ENCODE measurements around the gene RPS3. TPM values are rescaled to one million over a fixed set of nuclear protein-coding genes. Genes with fewer than 3 reads are reported as not detected.
A peak's percentile ranks its signal among the peaks of the same experiment; 100 is the strongest.
"Not testable (repeated sequence)": the region's sequence is repeated elsewhere in the genome, so short reads cannot be mapped to it uniquely, and the experiment has no call there.

RPS3 gene
- total RNA-seq, 5 donors from 2014 or later (not counting 1 experiment from before 2014, with no cell fraction given), result 4,604 to 5,380 (median 4,830) TPM

- DNase-seq (no peak), ATAC-seq (replicated peaks in 1 of 4) (no peak)
- Histone ChIP-seq H3K36me3 (ENCODE audit: control insufficient read depth in 2 of 2, extremely low read depth in 1 of 2, insufficient read depth in 1 of 2, low read length in 1 of 2) (no peaks in the 10 kb centered on the region), H3K4me3 (ENCODE audit: control insufficient read depth in 1 of 2, extremely low read depth in 1 of 2, low read length in 1 of 2) (no peak overlapping the region), H3K27me3 (replicated peaks in 1 of 2; ENCODE audit: control insufficient read depth in 2 of 2, extremely low read depth in 1 of 2, insufficient read depth in 2 of 2, low read length in 1 of 2) (peaks cover 0 to 4% of the 10 kb centered on the region in 2 experiments), H3K4me1 (ENCODE audit: control insufficient read depth in 1 of 2, extremely low read depth in 1 of 2, insufficient read depth in 2 of 2, low read length in 2 of 2) (no peaks in the 10 kb centered on the region), H3K9me3 (no peaks in the 10 kb centered on the region), H3K27ac (ENCODE audit: low read length) (no peak overlapping the region)
- Mint-ChIP-seq H3K4me1 (peaks cover 0 to 6% (median 3%) of the 10 kb centered on the region in 3 donors), H3K27me3 (no peaks in the 10 kb centered on the region), H3K27ac (no peak overlapping the region), H3K36me3 (no peaks in the 10 kb centered on the region), H3K9me3 (no peaks in the 10 kb centered on the region), H3K4me3 (no peak overlapping the region)
- WGBS (ENCODE audit: insufficient coverage), result 93% methylated on average over 9 of the region's 9 CpGs
- ChIA-PET CTCF (no interaction called here), POLR2A (interaction anchor here in 1 of 2 donors (0.6 kb wide), 1 partner anchor 453 kb away, joined by 3 read pairs; no protein-coding TSS in a partner anchor)
Observed at GRCh38 chr11:75376175-75376574, 23.1 kb upstream of the RPS3 start.

GRCh38 chr11:75378776-75379175 lies 20.5 kb upstream of the RPS3 start:
- 96% methylated on average over 7 of the region's 17 CpGs for WGBS (ENCODE audit: insufficient coverage)
- H3K9me3 ChIP-seq; H3K36me3 ChIP-seq (ENCODE audit: control insufficient read depth in 2 of 2, extremely low read depth in 1 of 2, insufficient read depth in 1 of 2, low read length in 1 of 2); POLR2A ChIA-PET; H3K9me3 Mint-ChIP-seq; CTCF ChIA-PET; H3K27me3 ChIP-seq (replicated peaks in 1 of 2; ENCODE audit: control insufficient read depth in 2 of 2, extremely low read depth in 1 of 2, insufficient read depth in 2 of 2, low read length in 1 of 2); H3K27ac ChIP-seq (ENCODE audit: low read length); H3K4me3 ChIP-seq (ENCODE audit: control insufficient read depth in 1 of 2, extremely low read depth in 1 of 2, low read length in 1 of 2); H3K27me3 Mint-ChIP-seq; ATAC-seq (replicated peaks in 1 of 4); H3K4me3 Mint-ChIP-seq; DNase-seq; H3K27ac Mint-ChIP-seq; H3K36me3 Mint-ChIP-seq: not testable (repeated sequence)
- H3K4me1 ChIP-seq (ENCODE audit: control insufficient read depth in 1 of 2, extremely low read depth in 1 of 2, insufficient read depth in 2 of 2, low read length in 2 of 2), result peaks cover 10 to 16% of the 10 kb centered on the region in 2 experiments
- peaks cover 8 to 15% (median 10%) of the 10 kb centered on the region in 3 donors for H3K4me1 Mint-ChIP-seq

- Mint-ChIP-seq H3K9me3 (no peaks in the 10 kb centered on the region), H3K4me1 (peaks cover 17 to 26% (median 21%) of the 10 kb centered on the region in 3 donors), H3K27ac (no peak overlapping the region), H3K36me3 (no peaks in the 10 kb centered on the region), H3K4me3 (no peak overlapping the region), H3K27me3 (no peaks in the 10 kb centered on the region)
- H3K36me3 ChIP-seq (ENCODE audit: control insufficient read depth in 2 of 2, extremely low read depth in 1 of 2, insufficient read depth in 1 of 2, low read length in 1 of 2), result no peaks in the 10 kb centered on the region
- H3K4me3 ChIP-seq (ENCODE audit: control insufficient read depth in 1 of 2, extremely low read depth in 1 of 2, low read length in 1 of 2), result no peak overlapping the region
- H3K4me1 ChIP-seq (ENCODE audit: control insufficient read depth in 1 of 2, extremely low read depth in 1 of 2, insufficient read depth in 2 of 2, low read length in 2 of 2), result peaks cover 10 to 25% of the 10 kb centered on the region in 2 experiments
- ChIA-PET POLR2A (no interaction called here), CTCF (interaction anchor here in 1 of 2 donors (0.6 to 1.5 kb wide), 2 partner anchors 51 to 100 kb away, joined by 5 to 11 read pairs; no protein-coding TSS in a partner anchor)
- H3K27ac ChIP-seq (ENCODE audit: low read length), result no peak overlapping the region
- ATAC-seq (replicated peaks in 1 of 4) (no peak), DNase-seq (no peak)
- WGBS (ENCODE audit: insufficient coverage), result no CpG with 5 or more reads among the region's 2 CpGs
- H3K9me3 ChIP-seq, result no peaks in the 10 kb centered on the region
- peaks cover 0 to 4% of the 10 kb centered on the region in 2 experiments for H3K27me3 ChIP-seq (replicated peaks in 1 of 2; ENCODE audit: control insufficient read depth in 2 of 2, extremely low read depth in 1 of 2, insufficient read depth in 2 of 2, low read length in 1 of 2)
Observed at GRCh38 chr11:75380245-75380644, 19.1 kb upstream of the RPS3 start.

- ChIA-PET CTCF (interaction anchor here (1.5 kb wide), 2 partner anchors 101 to 132 kb away, joined by 3 to 5 read pairs; no protein-coding TSS in a partner anchor), POLR2A (no interaction called here)
- H3K27ac ChIP-seq (ENCODE audit: low read length), result no peak overlapping the region
- ATAC-seq (replicated peaks in 1 of 4), result no peak
- H3K4me1 ChIP-seq (ENCODE audit: control insufficient read depth in 1 of 2, extremely low read depth in 1 of 2, insufficient read depth in 2 of 2, low read length in 2 of 2), result peaks cover 10 to 25% of the 10 kb centered on the region in 2 experiments
- peaks cover 17 to 26% (median 21%) of the 10 kb centered on the region in 3 donors for H3K4me1 Mint-ChIP-seq
- H3K36me3 ChIP-seq (ENCODE audit: control insufficient read depth in 2 of 2, extremely low read depth in 1 of 2, insufficient read depth in 1 of 2, low read length in 1 of 2), result no peaks in the 10 kb centered on the region
- peaks cover 0 to 2% of the 10 kb centered on the region in 2 experiments for H3K27me3 ChIP-seq (replicated peaks in 1 of 2; ENCODE audit: control insufficient read depth in 2 of 2, extremely low read depth in 1 of 2, insufficient read depth in 2 of 2, low read length in 1 of 2)
- no peaks in the 10 kb centered on the region for H3K9me3 Mint-ChIP-seq
- DNase-seq, result no peak
- no peaks in the 10 kb centered on the region for H3K27me3 Mint-ChIP-seq
- H3K4me3 Mint-ChIP-seq, result no peak overlapping the region
- no peaks in the 10 kb centered on the region for H3K36me3 Mint-ChIP-seq
- no peaks in the 10 kb centered on the region for H3K9me3 ChIP-seq
- H3K4me3 ChIP-seq (ENCODE audit: control insufficient read depth in 1 of 2, extremely low read depth in 1 of 2, low read length in 1 of 2), result no peak overlapping the region
- WGBS (ENCODE audit: insufficient coverage), result 88% methylated on average over 4 of the region's 7 CpGs
- H3K27ac Mint-ChIP-seq, result peak overlapping the region; percentile 1 to 12
Observed at GRCh38 chr11:75380716-75381420, 18.4 kb upstream of the RPS3 start.

GRCh38 chr11:75383246-75383645 lies 16.1 kb upstream of the RPS3 start:
- ChIA-PET CTCF (interaction anchor here (0.6 to 4.4 kb wide), 9 partner anchors 17 to 108 kb away, joined by 3 to 38 read pairs (median 4); no protein-coding TSS in a partner anchor), POLR2A (no interaction called here)
- Histone ChIP-seq H3K9me3 (no peaks in the 10 kb centered on the region), H3K27me3 (replicated peaks in 1 of 2; ENCODE audit: control insufficient read depth in 2 of 2, extremely low read depth in 1 of 2, insufficient read depth in 2 of 2, low read length in 1 of 2) (peaks cover 0 to 5% of the 10 kb centered on the region in 2 experiments), H3K4me1 (ENCODE audit: control insufficient read depth in 1 of 2, extremely low read depth in 1 of 2, insufficient read depth in 2 of 2, low read length in 2 of 2) (peaks cover 10 to 25% of the 10 kb centered on the region in 2 experiments), H3K4me3 (ENCODE audit: control insufficient read depth in 1 of 2, extremely low read depth in 1 of 2, low read length in 1 of 2) (no peak overlapping the region), H3K27ac (ENCODE audit: low read length) (peak overlapping the region; percentile 71), H3K36me3 (ENCODE audit: control insufficient read depth in 2 of 2, extremely low read depth in 1 of 2, insufficient read depth in 1 of 2, low read length in 1 of 2) (no peaks in the 10 kb centered on the region)
- Mint-ChIP-seq H3K27me3 (no peaks in the 10 kb centered on the region), H3K4me3 (peak overlapping the region in 2 of 3 donors; percentile 32 to 75), H3K4me1 (peaks cover 17 to 26% (median 21%) of the 10 kb centered on the region in 3 donors), H3K27ac (peak overlapping the region; percentile 88 to 92), H3K36me3 (no peaks in the 10 kb centered on the region), H3K9me3 (no peaks in the 10 kb centered on the region)
- ATAC-seq (replicated peaks in 1 of 4), result peak; percentile 77 to 91 (median 84)
- no CpG with 5 or more reads among the region's 3 CpGs for WGBS (ENCODE audit: insufficient coverage)
- DNase-seq, result peak in 34 of 35 experiments; percentile 12 to 64 (median 34)

GRCh38 chr11:75384438-75385080 lies 14.8 kb upstream of the RPS3 start:
- CTCF ChIA-PET, result interaction anchor here (0.6 to 4.4 kb wide), 15 partner anchors 16 to 1747 kb away, joined by 3 to 38 read pairs (median 4); no protein-coding TSS in a partner anchor
- Mint-ChIP-seq H3K4me3 (peak overlapping the region; percentile 53 to 75 (median 60)), H3K9me3 (no peaks in the 10 kb centered on the region), H3K4me1 (peaks cover 17 to 26% (median 21%) of the 10 kb centered on the region in 3 donors), H3K36me3 (no peaks in the 10 kb centered on the region), H3K27me3 (no peaks in the 10 kb centered on the region), H3K27ac (peak overlapping the region; percentile 88)
- Histone ChIP-seq H3K27me3 (replicated peaks in 1 of 2; ENCODE audit: control insufficient read depth in 2 of 2, extremely low read depth in 1 of 2, insufficient read depth in 2 of 2, low read length in 1 of 2) (peaks cover 0 to 13% of the 10 kb centered on the region in 2 experiments), H3K9me3 (no peaks in the 10 kb centered on the region), H3K27ac (ENCODE audit: low read length) (no peak overlapping the region), H3K36me3 (ENCODE audit: control insufficient read depth in 2 of 2, extremely low read depth in 1 of 2, insufficient read depth in 1 of 2, low read length in 1 of 2) (no peaks in the 10 kb centered on the region), H3K4me3 (ENCODE audit: control insufficient read depth in 1 of 2, extremely low read depth in 1 of 2, low read length in 1 of 2) (peak overlapping the region in 1 of 2 donors; percentile 10), H3K4me1 (ENCODE audit: control insufficient read depth in 1 of 2, extremely low read depth in 1 of 2, insufficient read depth in 2 of 2, low read length in 2 of 2) (peaks cover 10 to 33% of the 10 kb centered on the region in 2 experiments)
- ATAC-seq (replicated peaks in 1 of 4) (peak; percentile 74 to 87 (median 78)), DNase-seq (peak; percentile 39 to 92 (median 70))
- POLR2A ChIA-PET, result no interaction called here
- WGBS (ENCODE audit: insufficient coverage), result 36% methylated on average over 5 of the region's 24 CpGs

Measured in T-cell (primary cell).